Natural killer cell (primary cell): ENCODE results near the gene KRTAP10-8. TPM values are rescaled to one million over a fixed set of nuclear protein-coding genes. Genes with fewer than 3 reads are reported as not detected.

ENCODE experiments used
- ATAC-seq, 3 donors: fragments of 150-1000 bp in 2 of 3; fragments of 200-7000 bp in 1 of 3; cut with Tn5 transposase; 1 replicate in 1 of 3; 2 replicates in 2 of 3; pipeline ENCODE4 v1.10.0; 2021; ENCODE audit warnings: mild to moderate bottlenecking in 2 of 3, moderate library complexity in 2 of 3
- DNase-seq, 2 donors: peaks; one replicate each; pipeline versions ENCODE4 v3.0.0 to v3.0.0-alpha.2; 2013 to 2021; ENCODE audit warnings: mixed read lengths in 1 of 2
- H3K27ac ChIP-seq: one replicate; pipeline ENCODE4 v1.5.1; 2013; ENCODE audit warnings: mild to moderate bottlenecking, low read length
- H3K27me3 ChIP-seq: one replicate; pipeline ENCODE4 v1.6.1; 2013; ENCODE audit warnings: low read length; ENCODE audit not compliant: control insufficient read depth, insufficient read depth
- H3K36me3 ChIP-seq: one replicate; pipeline ENCODE4 v1.6.1; 2013; ENCODE audit warnings: low read length; ENCODE audit not compliant: control insufficient read depth, insufficient read depth
- H3K4me1 ChIP-seq: one replicate; pipeline ENCODE4 v1.6.1; 2013; ENCODE audit warnings: low read length; ENCODE audit not compliant: control insufficient read depth, insufficient read depth
- H3K4me3 ChIP-seq: one replicate; pipeline ENCODE4 v1.5.1; 2013; ENCODE audit warnings: low read length
- H3K9me3 ChIP-seq: one replicate; pipeline ENCODE4 v1.6.1; 2013; ENCODE audit warnings: low read length; ENCODE audit not compliant: control insufficient read depth, insufficient read depth
- H3K27ac Mint-ChIP-seq, 2 donors: one replicate each; pipeline ENCODE4 v1.8.0; 2022; ENCODE audit warnings: mild to moderate bottlenecking in 2 of 2, mixed read lengths in 2 of 2, moderate library complexity in 1 of 2
- H3K27me3 Mint-ChIP-seq, 2 donors: one replicate each; pipeline ENCODE4 v1.8.0; 2022; ENCODE audit warnings: low read depth in 2 of 2, mixed read lengths in 2 of 2
- H3K36me3 Mint-ChIP-seq: one replicate; pipeline ENCODE4 v1.8.0; 2022; ENCODE audit warnings: mixed read lengths
- H3K4me1 Mint-ChIP-seq, 2 donors: one replicate each; pipeline ENCODE4 v1.8.0; 2022; ENCODE audit warnings: mixed read lengths in 2 of 2
- H3K4me3 Mint-ChIP-seq: one replicate; pipeline ENCODE4 v1.8.0; 2022; ENCODE audit warnings: mild to moderate bottlenecking, moderate library complexity, mixed read lengths
- H3K9me3 Mint-ChIP-seq, 2 donors: one replicate each; pipeline ENCODE4 v1.8.0; 2022; ENCODE audit warnings: mixed read lengths in 2 of 2
- WGBS: methylation state at CpG from one replicate; pipeline ENCODE4 v1.1.7; 2013; ENCODE audit warnings: missing lambda C conversion rate; ENCODE audit not compliant: insufficient coverage; 5-methylcytosine and 5-hydroxymethylcytosine counted together
- intact Hi-C: fragments of 100-400 bp; cut with micrococcal nuclease; formaldehyde crosslinking; loops from one replicate; pipeline ENCODE4 v1.14.2; 2022
- total RNA-seq, 4 donors: library from RNA; stranded (reverse); fragments of 120-200 nt in 1 of 4; gene quantifications; one replicate each; pipeline versions ENCODE4 v1.2.3 to v1.2.4, GENCODE V29; 2013 to 2022
- TF ChIP-seq, protein P1 (sequence below): fragments of 200-600 bp; IDR thresholded peaks from one replicate; pipeline ENCODE4 v1.8.0; 2022; ENCODE audit warnings: antibody characterized with exemption

Gene KRTAP10-8
- total RNA-seq, 3 donors from 2014 or later (not counting 1 experiment from before 2014, with no cell fraction given) = not detected

DNA sequence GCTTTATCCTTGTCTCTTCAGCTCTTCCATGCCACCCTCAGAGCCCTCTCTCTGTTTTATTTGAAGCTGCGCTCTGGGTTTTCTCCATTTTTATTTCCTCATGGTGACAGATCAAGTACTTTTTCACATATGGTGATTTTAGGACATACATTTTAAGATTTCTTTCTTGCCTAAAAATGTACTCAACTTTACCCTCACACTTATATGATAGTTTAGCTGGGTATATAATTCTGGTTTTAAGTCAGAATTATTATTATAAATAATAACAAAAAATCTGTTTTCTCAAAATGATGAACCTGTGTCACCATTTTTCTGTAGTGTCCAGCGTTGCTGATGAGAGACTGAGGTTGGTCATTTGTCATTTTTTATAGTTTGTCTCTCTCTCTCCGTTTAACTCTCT, 30.7 kb upstream of the KRTAP10-8 start:
- Mint-ChIP-seq H3K9me3 (peaks cover 2 to 18% of the 10 kb centered on the region in 2 donors), H3K27me3 (peaks cover 52% of the 10 kb centered on the region in 2 donors), H3K36me3 (peaks cover 18% of the 10 kb centered on the region), H3K4me3 (no peak overlapping the region), H3K27ac (no peak overlapping the region), H3K4me1 (peaks cover 5% of the 10 kb centered on the region in 2 donors)
- DNase-seq = no peak
- Histone ChIP-seq H3K27ac (no peak overlapping the region), H3K36me3 (no peaks in the 10 kb centered on the region), H3K4me1 (no peaks in the 10 kb centered on the region), H3K27me3 (no peaks in the 10 kb centered on the region), H3K9me3 (peaks cover 7% of the 10 kb centered on the region), H3K4me3 (no peak overlapping the region)
- WGBS = 75% methylated on average over 1 of the region's 3 CpGs
- no peak for ATAC-seq
- intact Hi-C loops = no loop called here
- TF ChIP-seq, protein P1, sequence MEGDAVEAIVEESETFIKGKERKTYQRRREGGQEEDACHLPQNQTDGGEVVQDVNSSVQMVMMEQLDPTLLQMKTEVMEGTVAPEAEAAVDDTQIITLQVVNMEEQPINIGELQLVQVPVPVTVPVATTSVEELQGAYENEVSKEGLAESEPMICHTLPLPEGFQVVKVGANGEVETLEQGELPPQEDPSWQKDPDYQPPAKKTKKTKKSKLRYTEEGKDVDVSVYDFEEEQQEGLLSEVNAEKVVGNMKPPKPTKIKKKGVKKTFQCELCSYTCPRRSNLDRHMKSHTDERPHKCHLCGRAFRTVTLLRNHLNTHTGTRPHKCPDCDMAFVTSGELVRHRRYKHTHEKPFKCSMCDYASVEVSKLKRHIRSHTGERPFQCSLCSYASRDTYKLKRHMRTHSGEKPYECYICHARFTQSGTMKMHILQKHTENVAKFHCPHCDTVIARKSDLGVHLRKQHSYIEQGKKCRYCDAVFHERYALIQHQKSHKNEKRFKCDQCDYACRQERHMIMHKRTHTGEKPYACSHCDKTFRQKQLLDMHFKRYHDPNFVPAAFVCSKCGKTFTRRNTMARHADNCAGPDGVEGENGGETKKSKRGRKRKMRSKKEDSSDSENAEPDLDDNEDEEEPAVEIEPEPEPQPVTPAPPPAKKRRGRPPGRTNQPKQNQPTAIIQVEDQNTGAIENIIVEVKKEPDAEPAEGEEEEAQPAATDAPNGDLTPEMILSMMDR = no peak

- no peak overlapping the region for H3K4me3 Mint-ChIP-seq
- WGBS = 80% methylated on average over 15 of the region's 15 CpGs
- Histone ChIP-seq H3K27ac (no peak overlapping the region), H3K9me3 (peaks cover 7% of the 10 kb centered on the region), H3K4me3 (no peak overlapping the region), H3K27me3 (no peaks in the 10 kb centered on the region), H3K36me3 (no peaks in the 10 kb centered on the region), H3K4me1 (no peaks in the 10 kb centered on the region)
- H3K27me3 Mint-ChIP-seq = peaks cover 61% of the 10 kb centered on the region in 2 donors
- TF ChIP-seq, protein P1 = no peak
- no peak overlapping the region for H3K27ac Mint-ChIP-seq
- ATAC-seq (no peak), DNase-seq (no peak)
- H3K4me1 Mint-ChIP-seq = peaks cover 5% of the 10 kb centered on the region in 2 donors
- H3K9me3 Mint-ChIP-seq = peaks cover 2 to 18% of the 10 kb centered on the region in 2 donors
- intact Hi-C loops = no loop called here
- peaks cover 12% of the 10 kb centered on the region for H3K36me3 Mint-ChIP-seq
Observed at GRCh38 chr21:44582055-44582454, 29.8 kb upstream of the KRTAP10-8 start.

DNA sequence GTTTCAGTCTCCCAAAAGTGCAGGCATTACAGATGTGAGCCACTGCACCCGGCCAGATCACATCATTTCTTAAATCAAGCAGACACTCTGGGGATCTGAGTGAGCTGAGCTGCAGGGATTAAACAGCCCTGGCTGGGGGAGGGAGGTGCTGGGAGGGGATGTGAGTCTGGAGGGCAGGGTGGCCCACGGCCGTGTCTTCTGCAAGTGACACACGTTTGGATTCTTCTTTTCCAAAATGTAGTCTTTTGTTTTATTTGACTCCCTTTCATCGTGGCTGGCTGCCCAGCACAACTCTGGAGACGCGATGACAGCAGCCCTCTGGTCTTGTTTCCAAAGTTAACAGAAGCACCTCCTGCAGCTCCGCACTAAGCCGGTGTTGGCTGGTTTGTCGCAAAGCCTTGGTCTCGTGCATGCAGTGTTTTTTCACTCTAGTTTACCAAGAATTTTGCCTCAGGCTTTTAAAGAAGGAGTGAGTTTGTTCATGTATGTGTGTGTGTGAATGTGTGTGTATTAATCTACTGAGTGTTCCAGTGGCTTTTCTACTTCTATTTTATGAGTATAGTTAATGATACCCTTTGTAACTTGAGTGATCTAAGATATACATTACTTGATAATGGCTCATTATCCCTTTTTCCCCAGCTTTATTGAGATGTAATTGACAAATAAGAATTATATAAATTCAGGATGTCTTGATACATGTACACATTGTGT, 28.6 kb upstream of the KRTAP10-8 start:
- 63% methylated on average over 11 of the region's 11 CpGs for WGBS
- Histone ChIP-seq H3K36me3 (no peaks in the 10 kb centered on the region), H3K27ac (no peak overlapping the region), H3K9me3 (peaks cover 5% of the 10 kb centered on the region), H3K27me3 (no peaks in the 10 kb centered on the region), H3K4me3 (no peak overlapping the region), H3K4me1 (no peaks in the 10 kb centered on the region)
- ATAC-seq (no peak), DNase-seq (no peak)
- H3K27me3 Mint-ChIP-seq = peaks cover 63 to 68% of the 10 kb centered on the region in 2 donors
- H3K36me3 Mint-ChIP-seq = peaks cover 12% of the 10 kb centered on the region
- peaks cover 2 to 15% of the 10 kb centered on the region in 2 donors for H3K9me3 Mint-ChIP-seq
- no peak overlapping the region for H3K4me3 Mint-ChIP-seq
- intact Hi-C loops = no loop called here
- no peak overlapping the region for H3K27ac Mint-ChIP-seq
- H3K4me1 Mint-ChIP-seq = peaks cover 5% of the 10 kb centered on the region in 2 donors
- TF ChIP-seq, protein P1 = no peak

GRCh38 chr21:44583800-44584147, 28.1 kb upstream of the KRTAP10-8 start:
- TF ChIP-seq, protein P1 = no peak
- no peaks in the 10 kb centered on the region for H3K27me3 ChIP-seq
- H3K9me3 ChIP-seq = peaks cover 5% of the 10 kb centered on the region
- no peak overlapping the region for H3K4me3 ChIP-seq
- H3K27ac Mint-ChIP-seq = no peak overlapping the region
- DNase-seq (peak in 1 of 2 donors; percentile 20), ATAC-seq (no peak)
- no peaks in the 10 kb centered on the region for H3K4me1 ChIP-seq
- WGBS = 77% methylated on average over 5 of the region's 6 CpGs
- no peak overlapping the region for H3K4me3 Mint-ChIP-seq
- peaks cover 12% of the 10 kb centered on the region for H3K36me3 Mint-ChIP-seq
- no peaks in the 10 kb centered on the region for H3K36me3 ChIP-seq
- peaks cover 63 to 67% of the 10 kb centered on the region in 2 donors for H3K27me3 Mint-ChIP-seq
- H3K9me3 Mint-ChIP-seq = peaks cover 2 to 15% of the 10 kb centered on the region in 2 donors
- intact Hi-C loops = no loop called here
- peaks cover 5% of the 10 kb centered on the region in 2 donors for H3K4me1 Mint-ChIP-seq
- H3K27ac ChIP-seq = no peak overlapping the region
